HepG2 (cell line): ENCODE data around the gene GPRIN1. TPM values are rescaled to one million over a fixed set of nuclear protein-coding genes. Genes with fewer than 3 reads are reported as not detected.

ENCODE experiments used
- ATAC-seq: fragments of 200-7000 bp; cut with Tn5 transposase; 3 replicates; pipeline ENCODE4 v1.9.1; 2020; ENCODE audit warnings: mild to moderate bottlenecking, moderate library complexity
- BruUV-seq: library from RNA; stranded (reverse); fragments of 400-500 nt; replicated peaks from 2 replicates; lab custom pipeline; 2021; lab: Mats Ljungman, UMichigan
- CTCF ChIA-PET: fragments of 300-600 bp; formaldehyde crosslinking; extraction: SDS; loops from one replicate; lab custom pipeline; 2021; ENCODE audit warnings: low total read pairs, inconsistent platforms, low intra/inter-chr PET ratio; lab: Yijun Ruan, JAX
- POLR2A ChIA-PET: fragments of 350-600 bp; sonication (Branson Sonifier 250); formaldehyde crosslinking; loops from one replicate; lab custom pipeline; 2020; ENCODE audit warnings: antibody characterized with exemption, inconsistent platforms; lab: Yijun Ruan, JAX
- DNase-seq: peaks from one replicate; pipeline ENCODE4 v3.0.0-alpha.2; 2015; ENCODE audit warnings: low spot score
- FAIRE-seq: peaks from 3 replicates; lab custom pipeline; 2011; peaks lifted over from hg19 to GRCh38; lab: Jason Lieb, UNC
- H2AFZ ChIP-seq: one replicate; pipeline ENCODE4 v1.6.1; 2011; ENCODE audit warnings: low read length, inconsistent platforms
- H3K27ac ChIP-seq: fragments of 300-600 bp; 3 replicates; pipeline ENCODE4 v1.8.0; 2011; ENCODE audit warnings: mixed run types, mild to moderate bottlenecking, mixed read lengths, low read length, inconsistent platforms; ENCODE audit not compliant: insufficient read depth; ENCODE audit errors: extremely low read length
- H3K27me3 ChIP-seq, 2 experiments: fragments of 200-600 bp in 1 of 2; 2 replicates in 1 of 2; 3 replicates in 1 of 2; pipeline versions ENCODE4 v1.6.0 to v1.8.0; 2011; ENCODE audit warnings: low read length in 2 of 2, mild to moderate bottlenecking in 2 of 2, moderate library complexity in 2 of 2, inconsistent platforms in 1 of 2; ENCODE audit not compliant: insufficient read depth in 2 of 2, control insufficient read depth in 1 of 2
- H3K36me3 ChIP-seq, 2 experiments: fragments of 200-600 bp in 1 of 2; replicated peaks in 1 of 2; 2 replicates in 1 of 2; 3 replicates in 1 of 2; pipeline versions ENCODE4 v1.5.1 to v1.8.0; 2011; ENCODE audit warnings: low read length in 2 of 2, inconsistent platforms in 1 of 2; ENCODE audit not compliant: insufficient read depth in 2 of 2, control insufficient read depth in 1 of 2
- H3K4me1 ChIP-seq: 2 replicates; pipeline ENCODE4 v1.5.1; 2012; ENCODE audit warnings: low read length, inconsistent platforms; ENCODE audit not compliant: insufficient read depth
- H3K4me2 ChIP-seq: 2 replicates; pipeline ENCODE4 v1.6.0; 2011; ENCODE audit warnings: low read depth, low read length, inconsistent platforms
- H3K4me3 ChIP-seq, 3 experiments: fragments of 200-600 bp in 1 of 3; sonication (generic), shearing (Covaris generic) in 1 of 3; replicated peaks in 1 of 3; 2 replicates each; pipeline ENCODE4 v1.5.1; 2011 to 2016; ENCODE audit warnings: low read length in 3 of 3, inconsistent platforms in 2 of 3, low read depth in 2 of 3, mild to moderate bottlenecking in 2 of 3, control low read depth in 1 of 3, mixed read lengths in 1 of 3; ENCODE audit not compliant: insufficient read depth in 1 of 3
- H3K79me2 ChIP-seq: one replicate; pipeline ENCODE4 v1.6.1; 2011; ENCODE audit warnings: low read length, inconsistent platforms; ENCODE audit not compliant: insufficient read depth
- H3K9ac ChIP-seq: 2 replicates; pipeline ENCODE4 v1.6.0; 2011; ENCODE audit warnings: mild to moderate bottlenecking, low read depth, low read length, inconsistent platforms; ENCODE audit not compliant: insufficient read depth
- H3K9me3 ChIP-seq: 2 replicates; pipeline ENCODE4 v1.5.1; 2012; ENCODE audit warnings: mild to moderate bottlenecking, low read length
- H4K20me1 ChIP-seq: 2 replicates; pipeline ENCODE4 v1.6.0; 2011; ENCODE audit warnings: inconsistent platforms, mild to moderate bottlenecking, low read length, moderate library complexity; ENCODE audit not compliant: insufficient read depth
- DRAP1 ChIP-seq: IDR thresholded peaks from 2 replicates; pipeline ENCODE4 v1.6.1; 2016; ENCODE audit warnings: missing genetic modification reagents, missing compliant biosample characterization
- NCOR1 ChIP-seq: fragments of 200-600 bp; sonication (generic); IDR thresholded peaks from 2 replicates; pipeline ENCODE4 v1.7.0; 2017; ENCODE audit warnings: antibody characterized with exemption, low read length, borderline replicate concordance
- NR2F6 ChIP-seq, 2 experiments: IDR thresholded peaks; 2 replicates each; pipeline ENCODE4 v1.6.1; 2016; ENCODE audit warnings: antibody characterized with exemption in 1 of 2, mild to moderate bottlenecking in 1 of 2
- PPARG ChIP-seq: conservative IDR thresholded peaks from 2 replicates; pipeline ENCODE4 v1.6.1; 2016; ENCODE audit warnings: missing biosample characterization, missing genetic modification reagents
- SSRP1 ChIP-seq: IDR thresholded peaks from 2 replicates; pipeline ENCODE4 v1.6.1; 2016; ENCODE audit warnings: control low read depth
- ZNF205 ChIP-seq: IDR thresholded peaks from 2 replicates; pipeline ENCODE4 v1.6.1; 2018; ENCODE audit warnings: missing biosample characterization, missing genetic modification reagents
- ZNF280B ChIP-seq: sonication (generic); formaldehyde crosslinking; IDR thresholded peaks from 2 replicates; pipeline ENCODE4 v1.5.0; 2020; ENCODE audit warnings: missing genetic modification reagents, mild to moderate bottlenecking, borderline replicate concordance
- ZNF407 ChIP-seq: sonication (generic); formaldehyde crosslinking; IDR thresholded peaks from one replicate; pipeline ENCODE4 v1.5.1; 2020; ENCODE audit warnings: mild to moderate bottlenecking, missing genetic modification reagents; ENCODE audit errors: not compliant biosample characterization
- WGBS: methylation state at CpG from one replicate; pipeline ENCODE4 v1.1.6; 2017; ENCODE audit warnings: low lambda C conversion rate; 5-methylcytosine and 5-hydroxymethylcytosine counted together
- in situ Hi-C: cut with HindIII; loops from 2 replicates; pipeline ENCODE4 v1.10.0; 2017; ENCODE audit warnings: low pct_unique_long_range_greater_than_20kb; ENCODE audit not compliant: extremely low pct_ligation_motif_present
- intact Hi-C: fragments of 100-400 bp; cut with micrococcal nuclease; formaldehyde crosslinking; loops from one replicate; pipeline ENCODE4 v1.10.0; 2022; ENCODE audit not compliant: unreplicated experiment
- polyA plus RNA-seq, 8 experiments: library from polyadenylated mRNA; depleted of rRNA in 3 of 8; stranded (reverse) in 7 of 8; unstranded in 1 of 8; fragments of >200 nt; fragmentation: Illumina TruSeq in 4 of 8; extraction: Trizol in 4 of 8; gene quantifications; 2 replicates each; pipeline versions ENCODE4 v1.2.1 to v1.2.3, GENCODE V29; 2011 to 2016; ENCODE audit warnings: low read depth in 4 of 8, missing spikeins in 1 of 8, mixed read lengths in 1 of 8; ENCODE audit not compliant: insufficient read depth in 1 of 8
- total RNA-seq, 5 experiments: library from RNA; depleted of rRNA; stranded (reverse); fragments of >200 nt; fragmentation: Illumina TruSeq; extraction: Trizol; gene quantifications; 2 replicates each; pipeline ENCODE4 v1.2.3, GENCODE V29; 2016; ENCODE audit warnings: low read depth in 1 of 5
- TF ChIP-seq, protein P1 (sequence below), 2 experiments: IDR thresholded peaks; 2 replicates each; pipeline ENCODE4 v1.6.1; 2011 to 2012; ENCODE audit warnings: low read length in 2 of 2, borderline replicate concordance in 1 of 2, low read depth in 1 of 2, mild to moderate bottlenecking in 1 of 2, moderate library complexity in 1 of 2

GPRIN1 gene
- total and polyA plus RNA-seq, 2 of the 13 experiments (the other 11 are each of a cell fraction or from before 2014, with no cell fraction given): 0.32 to 2.0 TPM

GRCh38 chr5:176570044-176570443, 39.9 kb downstream of the GPRIN1 start:
- no peak for ATAC-seq
- no peak overlapping the region for H3K4me2 ChIP-seq
- no peak for DNase-seq
- intact Hi-C loops (no loop called here), in situ Hi-C loops (no loop called here)
- no peaks in the 10 kb centered on the region for H3K36me3 ChIP-seq
- no peak overlapping the region for H3K9ac ChIP-seq
- ChIA-PET CTCF (no interaction called here), POLR2A (no interaction called here)
- H3K27me3 ChIP-seq: no peaks in the 10 kb centered on the region
- no peak overlapping the region for H3K27ac ChIP-seq
- 95% methylated on average over 6 of the region's 6 CpGs for WGBS
- FAIRE-seq: no peak
- H3K79me2 ChIP-seq: no peaks in the 10 kb centered on the region
- no peak overlapping the region for H3K4me3 ChIP-seq
- H4K20me1 ChIP-seq: no peaks in the 10 kb centered on the region
- no TSS peak for BruUV-seq
- H2AFZ ChIP-seq: no peak overlapping the region
- H3K4me1 ChIP-seq: no peaks in the 10 kb centered on the region
- no peaks in the 10 kb centered on the region for H3K9me3 ChIP-seq
- no peak for TF ChIP-seq ZNF407 (CRISPR knock-in tag)
- TF ChIP-seq NR2F6 (IDR thresholded peaks at IDR 0.05): no peak
- no peak for TF ChIP-seq NR2F6 (CRISPR knock-in tag; IDR thresholded peaks at IDR 0.05)
- TF ChIP-seq, protein P1, sequence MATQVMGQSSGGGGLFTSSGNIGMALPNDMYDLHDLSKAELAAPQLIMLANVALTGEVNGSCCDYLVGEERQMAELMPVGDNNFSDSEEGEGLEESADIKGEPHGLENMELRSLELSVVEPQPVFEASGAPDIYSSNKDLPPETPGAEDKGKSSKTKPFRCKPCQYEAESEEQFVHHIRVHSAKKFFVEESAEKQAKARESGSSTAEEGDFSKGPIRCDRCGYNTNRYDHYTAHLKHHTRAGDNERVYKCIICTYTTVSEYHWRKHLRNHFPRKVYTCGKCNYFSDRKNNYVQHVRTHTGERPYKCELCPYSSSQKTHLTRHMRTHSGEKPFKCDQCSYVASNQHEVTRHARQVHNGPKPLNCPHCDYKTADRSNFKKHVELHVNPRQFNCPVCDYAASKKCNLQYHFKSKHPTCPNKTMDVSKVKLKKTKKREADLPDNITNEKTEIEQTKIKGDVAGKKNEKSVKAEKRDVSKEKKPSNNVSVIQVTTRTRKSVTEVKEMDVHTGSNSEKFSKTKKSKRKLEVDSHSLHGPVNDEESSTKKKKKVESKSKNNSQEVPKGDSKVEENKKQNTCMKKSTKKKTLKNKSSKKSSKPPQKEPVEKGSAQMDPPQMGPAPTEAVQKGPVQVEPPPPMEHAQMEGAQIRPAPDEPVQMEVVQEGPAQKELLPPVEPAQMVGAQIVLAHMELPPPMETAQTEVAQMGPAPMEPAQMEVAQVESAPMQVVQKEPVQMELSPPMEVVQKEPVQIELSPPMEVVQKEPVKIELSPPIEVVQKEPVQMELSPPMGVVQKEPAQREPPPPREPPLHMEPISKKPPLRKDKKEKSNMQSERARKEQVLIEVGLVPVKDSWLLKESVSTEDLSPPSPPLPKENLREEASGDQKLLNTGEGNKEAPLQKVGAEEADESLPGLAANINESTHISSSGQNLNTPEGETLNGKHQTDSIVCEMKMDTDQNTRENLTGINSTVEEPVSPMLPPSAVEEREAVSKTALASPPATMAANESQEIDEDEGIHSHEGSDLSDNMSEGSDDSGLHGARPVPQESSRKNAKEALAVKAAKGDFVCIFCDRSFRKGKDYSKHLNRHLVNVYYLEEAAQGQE (IDR thresholded peaks at IDR 0.05; ENCODE audit: borderline replicate concordance in 1 of 2, low read depth in 1 of 2, low read length in 2 of 2): no peak
- TF ChIP-seq ZNF205 (CRISPR knock-in tag): no peak
- TF ChIP-seq DRAP1 (CRISPR knock-in tag): no peak
- TF ChIP-seq PPARG (CRISPR knock-in tag): no peak
- TF ChIP-seq SSRP1 (CRISPR knock-in tag): no peak
- TF ChIP-seq ZNF280B (CRISPR knock-in tag): no peak
- no peak for TF ChIP-seq NCOR1
